PC-9 (cell line): ENCODE data around the gene SNRNP48. TPM values are rescaled to one million over a fixed set of nuclear protein-coding genes. Genes with fewer than 3 reads are reported as not detected.

Source experiments
- BruUV-seq: library from RNA; stranded (reverse); fragments of 400-500 nt; replicated peaks from 2 replicates; lab custom pipeline; 2021; lab: Mats Ljungman, UMichigan
- CTCF ChIA-PET: fragments of 300-600 bp; sonication (Branson Sonifier 250); formaldehyde crosslinking; loops from one replicate; lab custom pipeline; 2022; ENCODE audit warnings: antibody characterized with exemption; lab: Charles Lee
- POLR2A ChIA-PET: fragments of 300-600 bp; sonication (Branson Sonifier 250); formaldehyde crosslinking; loops from one replicate; lab custom pipeline; 2022; ENCODE audit warnings: antibody characterized with exemption; ENCODE audit not compliant: unreplicated experiment; lab: Charles Lee
- DNase-seq, 2 experiments: peaks; one replicate each; pipeline versions ENCODE4 v3.0.0 to v3.0.0-alpha.2; 2015 to 2022; ENCODE audit warnings: mixed read lengths in 1 of 2
- H2AFZ ChIP-seq: fragments of 200-600 bp; sonication (generic); 2 replicates; pipeline ENCODE4 v1.8.1; 2017; ENCODE audit warnings: antibody characterized with exemption
- H3F3A ChIP-seq: fragments of 200-600 bp; sonication (generic); 2 replicates; pipeline ENCODE4 v1.8.1; 2017; ENCODE audit warnings: antibody characterized with exemption, mild to moderate bottlenecking, low read depth; ENCODE audit not compliant: insufficient read depth
- H3K27ac ChIP-seq: fragments of 200-600 bp; sonication (generic); 2 replicates; pipeline ENCODE4 v1.6.1; 2016; ENCODE audit warnings: mixed run types
- H3K27me3 ChIP-seq: fragments of 200-600 bp; sonication (generic); 2 replicates; pipeline ENCODE4 v1.6.1; 2016; ENCODE audit warnings: low read depth, mixed run types; ENCODE audit not compliant: insufficient read depth
- H3K36me3 ChIP-seq: fragments of 200-600 bp; sonication (generic); 2 replicates; pipeline ENCODE4 v1.6.1; 2016; ENCODE audit warnings: low read depth, mixed run types
- H3K4me1 ChIP-seq: fragments of 200-600 bp; sonication (generic); replicated peaks from 2 replicates; pipeline ENCODE4 v1.6.1; 2016; ENCODE audit warnings: mixed run types; ENCODE audit not compliant: insufficient read depth
- H3K4me2 ChIP-seq: fragments of 200-600 bp; sonication (generic); 2 replicates; pipeline ENCODE4 v1.6.1; 2017; ENCODE audit warnings: mixed run types
- H3K4me3 ChIP-seq: fragments of 200-600 bp; sonication (generic); 2 replicates; pipeline ENCODE4 v1.6.1; 2016; ENCODE audit warnings: mixed run types
- H3K79me2 ChIP-seq: fragments of 200-600 bp; sonication (generic); 2 replicates; pipeline ENCODE4 v1.6.1; 2017; ENCODE audit warnings: low read depth, mixed run types
- H3K9me2 ChIP-seq: fragments of 200-600 bp; sonication (generic); 2 replicates; pipeline ENCODE4 v1.8.1; 2017; ENCODE audit warnings: mild to moderate bottlenecking; ENCODE audit not compliant: insufficient read depth
- H3K9me3 ChIP-seq: fragments of 200-600 bp; sonication (generic); 2 replicates; pipeline ENCODE4 v1.8.1; 2016; ENCODE audit warnings: low read depth; ENCODE audit not compliant: insufficient read depth
- H4K20me1 ChIP-seq: fragments of 200-600 bp; sonication (generic); 2 replicates; pipeline ENCODE4 v1.8.1; 2017; ENCODE audit not compliant: insufficient read depth
- EZH2 ChIP-seq: fragments of 200-600 bp; sonication (generic); IDR thresholded peaks from 2 replicates; pipeline ENCODE4 v1.8.0; 2017; ENCODE audit warnings: antibody characterized with exemption, low read depth
- intact Hi-C: fragments of 100-400 bp; cut with micrococcal nuclease; formaldehyde crosslinking; loops from one replicate; pipeline ENCODE4 v1.10.0; 2022; ENCODE audit not compliant: unreplicated experiment
- total RNA-seq: library from RNA; stranded (reverse); gene quantifications from 2 replicates; pipeline ENCODE4 v1.2.3, GENCODE V29; 2021
- TF ChIP-seq, protein P1 (sequence below): fragments of 200-600 bp; sonication (generic); conservative IDR thresholded peaks from 2 replicates; pipeline ENCODE4 v1.6.1; 2017; ENCODE audit warnings: mixed run types, antibody characterized with exemption, mild to moderate bottlenecking, moderate library complexity

The SNRNP48 gene
- total RNA-seq, 1 experiment from 2014 or later = 21.7 TPM

DNA sequence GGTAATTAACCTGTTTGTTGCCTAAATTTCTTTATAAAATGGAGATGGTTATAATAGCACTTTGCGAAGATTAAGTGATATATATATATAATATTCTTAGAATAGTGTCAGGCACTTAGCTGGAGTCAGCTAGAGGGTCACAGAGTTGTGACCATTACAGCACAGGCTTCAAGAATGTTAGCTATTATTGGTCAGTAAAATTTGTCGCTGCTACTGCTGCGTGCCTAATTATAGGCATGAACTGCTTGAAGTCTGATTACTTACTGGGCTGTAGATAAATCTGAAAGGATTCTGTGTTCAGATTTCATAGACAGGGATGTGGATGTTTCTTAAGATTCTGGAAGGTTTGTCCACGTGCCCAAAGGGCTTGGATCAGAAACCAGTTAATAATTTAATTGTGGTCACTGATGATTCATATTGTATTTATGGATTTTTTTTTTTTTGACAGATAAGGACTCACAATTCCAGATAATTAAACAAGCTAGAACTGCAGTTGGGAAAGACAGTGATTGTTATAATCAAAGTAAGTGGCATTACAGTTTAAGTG lies 4.7 kb downstream of the SNRNP48 start:
- POLR2A ChIA-PET = interaction anchor here (0.7 kb wide), 1 partner anchor 118 kb away, joined by 7 read pairs; no protein-coding TSS in a partner anchor
- BruUV-seq = no TSS peak
- H3K27ac ChIP-seq = no peak overlapping the region
- no peaks in the 10 kb centered on the region for H3K9me3 ChIP-seq
- peaks cover 33% of the 10 kb centered on the region for H3K79me2 ChIP-seq
- H3K36me3 ChIP-seq = peaks cover 18% of the 10 kb centered on the region
- no peak overlapping the region for H3K4me3 ChIP-seq
- H2AFZ ChIP-seq = no peak overlapping the region
- peaks cover 12% of the 10 kb centered on the region; the same call in 1 of the 2 replicates for H3K4me1 ChIP-seq
- DNase-seq = no peak
- no peaks in the 10 kb centered on the region; the same call in 1 of the 2 replicates for H3F3A ChIP-seq
- no peak overlapping the region for H3K4me2 ChIP-seq
- CTCF ChIA-PET = no interaction called here
- H3K9me2 ChIP-seq = no peaks in the 10 kb centered on the region
- H3K27me3 ChIP-seq = no peaks in the 10 kb centered on the region
- peaks cover 15% of the 10 kb centered on the region for H4K20me1 ChIP-seq
- intact Hi-C loops = loop anchor here (5.0 kb wide), 2 partner anchors 52 to 297 kb away; partner anchors contain the start of gene DSP
- TF ChIP-seq, protein P1, sequence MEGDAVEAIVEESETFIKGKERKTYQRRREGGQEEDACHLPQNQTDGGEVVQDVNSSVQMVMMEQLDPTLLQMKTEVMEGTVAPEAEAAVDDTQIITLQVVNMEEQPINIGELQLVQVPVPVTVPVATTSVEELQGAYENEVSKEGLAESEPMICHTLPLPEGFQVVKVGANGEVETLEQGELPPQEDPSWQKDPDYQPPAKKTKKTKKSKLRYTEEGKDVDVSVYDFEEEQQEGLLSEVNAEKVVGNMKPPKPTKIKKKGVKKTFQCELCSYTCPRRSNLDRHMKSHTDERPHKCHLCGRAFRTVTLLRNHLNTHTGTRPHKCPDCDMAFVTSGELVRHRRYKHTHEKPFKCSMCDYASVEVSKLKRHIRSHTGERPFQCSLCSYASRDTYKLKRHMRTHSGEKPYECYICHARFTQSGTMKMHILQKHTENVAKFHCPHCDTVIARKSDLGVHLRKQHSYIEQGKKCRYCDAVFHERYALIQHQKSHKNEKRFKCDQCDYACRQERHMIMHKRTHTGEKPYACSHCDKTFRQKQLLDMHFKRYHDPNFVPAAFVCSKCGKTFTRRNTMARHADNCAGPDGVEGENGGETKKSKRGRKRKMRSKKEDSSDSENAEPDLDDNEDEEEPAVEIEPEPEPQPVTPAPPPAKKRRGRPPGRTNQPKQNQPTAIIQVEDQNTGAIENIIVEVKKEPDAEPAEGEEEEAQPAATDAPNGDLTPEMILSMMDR = no peak
- TF ChIP-seq EZH2 = no peak

DNA sequence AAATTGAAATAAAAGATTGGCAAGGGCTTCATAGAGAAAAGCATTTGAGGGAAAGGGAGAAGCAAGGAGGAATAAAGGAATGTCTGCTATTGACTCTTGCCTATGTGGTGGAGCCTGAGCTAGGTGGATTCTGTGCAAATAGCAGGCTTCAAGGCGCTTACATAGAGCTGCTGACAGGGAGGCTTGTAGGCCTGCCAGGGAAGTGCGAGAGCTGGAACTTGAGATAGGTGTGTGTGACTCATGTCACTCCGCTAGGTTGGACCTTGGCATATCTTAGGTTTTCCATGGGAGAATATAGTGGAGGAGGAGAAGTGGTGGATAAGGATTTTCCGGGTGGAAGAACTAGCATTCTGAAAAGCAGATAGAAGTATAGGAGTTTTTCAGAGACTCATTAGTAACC lies 14.0 kb downstream of the SNRNP48 start:
- Histone ChIP-seq H3K79me2 (no peaks in the 10 kb centered on the region), H3K27ac (no peak overlapping the region), H3K4me3 (no peak overlapping the region), H3K27me3 (no peaks in the 10 kb centered on the region), H2AFZ (no peak overlapping the region), H3K9me2 (no peaks in the 10 kb centered on the region), H3F3A (no peaks in the 10 kb centered on the region; the same call in 1 of the 2 replicates), H3K4me1 (no peaks in the 10 kb centered on the region), H3K36me3 (peaks cover 9% of the 10 kb centered on the region; the same call in 1 of the 2 replicates), H4K20me1 (no peaks in the 10 kb centered on the region), H3K4me2 (no peak overlapping the region), H3K9me3 (no peaks in the 10 kb centered on the region)
- intact Hi-C loops = no loop called here
- ChIA-PET CTCF (no interaction called here), POLR2A (no interaction called here)
- DNase-seq = no peak
- TF ChIP-seq EZH2 = no peak
- TF ChIP-seq, protein P1 = no peak
- BruUV-seq = no TSS peak

DNA sequence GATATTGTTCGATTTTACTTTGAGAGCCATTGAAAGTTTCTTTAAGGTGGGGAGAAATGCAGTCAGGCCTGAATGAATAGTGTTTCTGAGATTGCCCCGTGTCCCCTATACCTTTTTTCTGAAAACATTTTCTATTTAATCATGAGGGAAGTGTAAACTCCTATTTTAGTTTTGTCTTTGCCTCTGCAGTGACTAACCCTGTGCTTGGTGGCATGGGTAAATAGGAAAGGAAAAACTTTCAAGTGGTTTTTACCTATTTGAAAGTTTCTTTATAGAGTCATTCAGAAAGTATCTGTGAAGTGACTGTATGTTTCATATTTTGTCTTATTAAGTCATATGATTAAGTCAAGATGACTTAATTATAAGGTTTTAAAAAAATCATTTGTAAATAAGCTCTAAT lies 14.5 kb downstream of the SNRNP48 start:
- DNase-seq = no peak
- BruUV-seq = no TSS peak
- ChIA-PET CTCF (no interaction called here), POLR2A (no interaction called here)
- TF ChIP-seq, protein P1 = no peak
- TF ChIP-seq EZH2 = no peak
- Histone ChIP-seq H3K4me3 (no peak overlapping the region), H3K27ac (no peak overlapping the region), H3K9me3 (no peaks in the 10 kb centered on the region), H3K27me3 (no peaks in the 10 kb centered on the region), H3K36me3 (peaks cover 5% of the 10 kb centered on the region; the same call in 1 of the 2 replicates), H3K79me2 (no peaks in the 10 kb centered on the region), H2AFZ (no peak overlapping the region), H3K9me2 (no peaks in the 10 kb centered on the region), H4K20me1 (no peaks in the 10 kb centered on the region), H3K4me2 (no peak overlapping the region), H3F3A (no peaks in the 10 kb centered on the region; the same call in 1 of the 2 replicates), H3K4me1 (no peaks in the 10 kb centered on the region)
- intact Hi-C loops = no loop called here
